SK-N-SH (cell line): ENCODE results near the gene ST6GALNAC2. TPM values are rescaled to one million over a fixed set of nuclear protein-coding genes. Genes with fewer than 3 reads are reported as not detected.

Source experiments
- CTCF ChIA-PET: fragments of 300-600, 350-600 bp; formaldehyde crosslinking; extraction: SDS; loops from one replicate; lab custom pipeline; 2021; lab: Yijun Ruan, JAX
- POLR2A ChIA-PET: fragments of 350-600 bp; sonication (Branson Sonifier 250); formaldehyde crosslinking; extraction: SDS; loops from one replicate; lab custom pipeline; 2020; ENCODE audit warnings: antibody characterized with exemption, inconsistent platforms; lab: Yijun Ruan, JAX
- DNase-seq: peaks from one replicate; pipeline ENCODE4 v3.0.0; 2012
- H2AFZ ChIP-seq: fragments of 200-600 bp; sonication (generic); 2 replicates; pipeline ENCODE4 v1.8.1; 2016; ENCODE audit warnings: antibody characterized with exemption, mild to moderate bottlenecking, low read depth
- H3F3A ChIP-seq: fragments of 200-600 bp; sonication (generic); replicated peaks from 2 replicates; pipeline ENCODE3; 2016; ENCODE audit warnings: antibody characterized with exemption, mild to moderate bottlenecking; ENCODE audit not compliant: insufficient read depth
- H3K27ac ChIP-seq, 2 experiments: fragments of 200-500 bp in 1 of 2; fragments of 200-600 bp in 1 of 2; sonication (Bioruptor generic) in 1 of 2; sonication (generic), shearing (Covaris generic) in 1 of 2; 2 replicates each; pipeline versions ENCODE4 v1.5.1 to v1.6.1; 2014 to 2016; ENCODE audit warnings: low read depth in 2 of 2, inconsistent platforms in 1 of 2, low read length in 1 of 2, mild to moderate bottlenecking in 1 of 2, mixed read lengths in 1 of 2
- H3K27me3 ChIP-seq: fragments of 200-600 bp; sonication (generic), shearing (Covaris generic); 2 replicates; pipeline ENCODE4 v1.6.1; 2016; ENCODE audit warnings: mixed run types; ENCODE audit not compliant: insufficient read depth
- H3K36me3 ChIP-seq, 2 experiments: fragments of 200-500 bp in 1 of 2; fragments of 200-600 bp in 1 of 2; sonication (Bioruptor generic) in 1 of 2; sonication (generic) in 1 of 2; replicated peaks in 1 of 2; 2 replicates each; pipeline versions ENCODE3 to v1.5.1; 2014 to 2016; ENCODE audit warnings: low read length in 1 of 2, mild to moderate bottlenecking in 1 of 2; ENCODE audit not compliant: insufficient read depth in 2 of 2, control insufficient read depth in 1 of 2
- H3K4me1 ChIP-seq, 2 experiments: fragments of 200-500 bp in 1 of 2; fragments of 200-600 bp in 1 of 2; sonication (Bioruptor generic) in 1 of 2; sonication (generic), shearing (Covaris generic) in 1 of 2; 2 replicates each; pipeline versions ENCODE4 v1.5.1 to v1.6.1; 2014 to 2016; ENCODE audit warnings: low read depth in 1 of 2, low read length in 1 of 2, mixed run types in 1 of 2; ENCODE audit not compliant: insufficient read depth in 2 of 2, control insufficient read depth in 1 of 2
- H3K4me2 ChIP-seq: fragments of 200-600 bp; sonication (generic), shearing (Covaris generic); 2 replicates; pipeline ENCODE4 v1.6.1; 2017; ENCODE audit warnings: mixed run types
- H3K4me3 ChIP-seq, 2 experiments: fragments of 200-500 bp in 1 of 2; fragments of 200-600 bp in 1 of 2; sonication (Bioruptor generic) in 1 of 2; sonication (generic), shearing (Covaris generic) in 1 of 2; 2 replicates each; pipeline versions ENCODE4 v1.5.1 to v1.8.1; 2014 to 2016; ENCODE audit warnings: low read depth in 2 of 2, inconsistent platforms in 1 of 2, low read length in 1 of 2, mild to moderate bottlenecking in 1 of 2, mixed read lengths in 1 of 2, moderate library complexity in 1 of 2
- H3K79me2 ChIP-seq: fragments of 200-600 bp; sonication (generic); 2 replicates; pipeline ENCODE4 v1.8.1; 2017; ENCODE audit warnings: mild to moderate bottlenecking; ENCODE audit not compliant: insufficient read depth
- H3K9ac ChIP-seq: fragments of 200-600 bp; sonication (generic); 2 replicates; pipeline ENCODE4 v1.6.1; 2017; ENCODE audit warnings: mixed run types
- H3K9me2 ChIP-seq: fragments of 200-600 bp; sonication (generic); 2 replicates; pipeline ENCODE4 v1.6.1; 2017; ENCODE audit warnings: mixed run types
- H3K9me3 ChIP-seq: fragments of 200-600 bp; sonication (generic); 2 replicates; pipeline ENCODE4 v1.6.1; 2017; ENCODE audit warnings: mixed run types, mild to moderate bottlenecking, moderate library complexity
- H4K20me1 ChIP-seq: fragments of 200-600 bp; sonication (generic); 2 replicates; pipeline ENCODE4 v1.6.1; 2017; ENCODE audit warnings: mild to moderate bottlenecking, mixed run types; ENCODE audit not compliant: insufficient read depth
- ELF1 ChIP-seq: IDR thresholded peaks from 2 replicates; pipeline ENCODE4 v1.4.0; 2012
- EP300 ChIP-seq, 2 experiments: IDR thresholded peaks; 2 replicates each; pipeline versions ENCODE4 v1.4.0 to v1.6.1; 2012; ENCODE audit warnings: borderline replicate concordance in 1 of 2, low read depth in 1 of 2, low read length in 1 of 2
- EZH2phosphoT487 ChIP-seq: fragments of 200-600 bp; sonication (generic); IDR thresholded peaks from 2 replicates; pipeline ENCODE4 v1.6.1; 2017; ENCODE audit warnings: low read depth, mixed run types, mild to moderate bottlenecking, antibody characterized with exemption, moderate library complexity, borderline replicate concordance
- FOXJ3 ChIP-seq: sonication (generic); formaldehyde crosslinking; IDR thresholded peaks from 2 replicates; pipeline ENCODE4 v1.5.1; 2020; ENCODE audit warnings: mild to moderate bottlenecking, missing genetic modification reagents
- MAX ChIP-seq: IDR thresholded peaks from 2 replicates; pipeline ENCODE4 v1.4.0; 2012; ENCODE audit warnings: low read depth
- MEF2A ChIP-seq: IDR thresholded peaks from 2 replicates; pipeline ENCODE4 v1.4.0; 2012; ENCODE audit warnings: low read depth, borderline replicate concordance
- NRF1 ChIP-seq: IDR thresholded peaks from 2 replicates; pipeline ENCODE4 v1.6.1; 2012; ENCODE audit warnings: low read depth, mild to moderate bottlenecking, low read length
- POLR2AphosphoS5 ChIP-seq: IDR thresholded peaks from 2 replicates; pipeline ENCODE4 v1.6.1; 2012; ENCODE audit warnings: low read depth, low read length
- RAD21 ChIP-seq: IDR thresholded peaks from 2 replicates; pipeline ENCODE4 v1.6.1; 2012; ENCODE audit warnings: mild to moderate bottlenecking, low read length
- RFX5 ChIP-seq: IDR thresholded peaks from 2 replicates; pipeline ENCODE4 v1.6.1; 2012; ENCODE audit warnings: mild to moderate bottlenecking, improper control_type of control experiment, low read length
- RXRA ChIP-seq: IDR thresholded peaks from 2 replicates; pipeline ENCODE4 v1.4.0; 2012; ENCODE audit warnings: low read depth, mild to moderate bottlenecking, borderline replicate concordance
- SIN3A ChIP-seq: IDR thresholded peaks from 2 replicates; pipeline ENCODE4 v1.6.1; 2012; ENCODE audit warnings: low read depth, mild to moderate bottlenecking, low read length, moderate library complexity, borderline replicate concordance
- TAF1 ChIP-seq: IDR thresholded peaks from 2 replicates; pipeline ENCODE4 v1.6.1; 2012; ENCODE audit warnings: low read depth, mild to moderate bottlenecking, low read length, moderate library complexity, borderline replicate concordance
- TEAD4 ChIP-seq: IDR thresholded peaks from 2 replicates; pipeline ENCODE4 v1.4.0; 2012; ENCODE audit warnings: mild to moderate bottlenecking, borderline replicate concordance; ENCODE audit not compliant: insufficient read depth
- USF1 ChIP-seq: IDR thresholded peaks from 2 replicates; pipeline ENCODE4 v1.4.0; 2012; ENCODE audit warnings: low read depth, borderline replicate concordance
- YY1 ChIP-seq: IDR thresholded peaks from 2 replicates; pipeline ENCODE4 v1.4.0; 2012; ENCODE audit warnings: low read depth, mild to moderate bottlenecking
- WGBS: methylation state at CpG from one replicate; pipeline ENCODE4 v1.1.6; 2017; ENCODE audit warnings: low lambda C conversion rate; 5-methylcytosine and 5-hydroxymethylcytosine counted together
- polyA plus RNA-seq, 3 experiments: library from polyadenylated mRNA; depleted of rRNA; stranded (reverse); fragments of >200 nt; gene quantifications; 2 replicates each; pipeline ENCODE4 v1.2.3, GENCODE V29; 2012
- TF ChIP-seq, protein P1 (sequence below): IDR thresholded peaks from 2 replicates; pipeline ENCODE4 v1.6.1; 2012; ENCODE audit warnings: mild to moderate bottlenecking, low read depth, low read length, moderate library complexity

Gene ST6GALNAC2
- polyA plus RNA-seq, 1 of the 3 experiments (the other 2 are of a cell fraction), result 0.94 TPM

DNA sequence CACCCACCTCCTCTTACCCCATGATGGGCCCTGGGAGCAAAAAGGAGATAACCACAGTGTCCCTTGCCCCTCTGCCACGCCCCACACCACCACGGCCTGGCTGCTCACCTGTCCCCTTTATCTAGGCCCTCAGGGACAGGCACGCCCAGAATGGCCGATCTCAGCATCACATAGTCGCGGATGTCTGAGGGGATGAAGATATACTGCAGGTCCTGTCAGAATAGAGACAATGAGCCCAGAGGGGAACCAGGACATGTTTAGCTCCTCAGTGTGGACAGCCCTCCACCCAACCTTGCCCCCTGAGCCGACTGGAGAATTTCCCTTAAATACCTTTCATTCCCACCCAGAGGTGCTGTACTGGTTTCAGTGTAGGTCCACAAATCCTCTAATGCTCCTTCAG is 15.2 kb downstream of the ST6GALNAC2 start:
- H3K4me3 ChIP-seq, result no peak overlapping the region
- H3K27me3 ChIP-seq, result no peaks in the 10 kb centered on the region
- ChIA-PET POLR2A (no interaction called here), CTCF (interaction anchor here (0.9 to 8.8 kb wide), 5 partner anchors 11 to 486 kb away, joined by 3 to 89 read pairs (median 4); no protein-coding TSS in a partner anchor)
- H4K20me1 ChIP-seq, result peaks cover 17% of the 10 kb centered on the region
- no peak for TF ChIP-seq RAD21
- TF ChIP-seq MEF2A, result no peak
- no peak for TF ChIP-seq TAF1
- TF ChIP-seq MAX, result no peak
- no peak for TF ChIP-seq EP300 (IDR thresholded peaks at IDR 0.05; ENCODE audit: borderline replicate concordance in 1 of 2, low read depth in 1 of 2, low read length in 1 of 2)
- no peak for TF ChIP-seq RXRA
- TF ChIP-seq FOXJ3 (CRISPR knock-in tag), result no peak
- no peak for TF ChIP-seq POLR2AphosphoS5
- TF ChIP-seq, protein P1, sequence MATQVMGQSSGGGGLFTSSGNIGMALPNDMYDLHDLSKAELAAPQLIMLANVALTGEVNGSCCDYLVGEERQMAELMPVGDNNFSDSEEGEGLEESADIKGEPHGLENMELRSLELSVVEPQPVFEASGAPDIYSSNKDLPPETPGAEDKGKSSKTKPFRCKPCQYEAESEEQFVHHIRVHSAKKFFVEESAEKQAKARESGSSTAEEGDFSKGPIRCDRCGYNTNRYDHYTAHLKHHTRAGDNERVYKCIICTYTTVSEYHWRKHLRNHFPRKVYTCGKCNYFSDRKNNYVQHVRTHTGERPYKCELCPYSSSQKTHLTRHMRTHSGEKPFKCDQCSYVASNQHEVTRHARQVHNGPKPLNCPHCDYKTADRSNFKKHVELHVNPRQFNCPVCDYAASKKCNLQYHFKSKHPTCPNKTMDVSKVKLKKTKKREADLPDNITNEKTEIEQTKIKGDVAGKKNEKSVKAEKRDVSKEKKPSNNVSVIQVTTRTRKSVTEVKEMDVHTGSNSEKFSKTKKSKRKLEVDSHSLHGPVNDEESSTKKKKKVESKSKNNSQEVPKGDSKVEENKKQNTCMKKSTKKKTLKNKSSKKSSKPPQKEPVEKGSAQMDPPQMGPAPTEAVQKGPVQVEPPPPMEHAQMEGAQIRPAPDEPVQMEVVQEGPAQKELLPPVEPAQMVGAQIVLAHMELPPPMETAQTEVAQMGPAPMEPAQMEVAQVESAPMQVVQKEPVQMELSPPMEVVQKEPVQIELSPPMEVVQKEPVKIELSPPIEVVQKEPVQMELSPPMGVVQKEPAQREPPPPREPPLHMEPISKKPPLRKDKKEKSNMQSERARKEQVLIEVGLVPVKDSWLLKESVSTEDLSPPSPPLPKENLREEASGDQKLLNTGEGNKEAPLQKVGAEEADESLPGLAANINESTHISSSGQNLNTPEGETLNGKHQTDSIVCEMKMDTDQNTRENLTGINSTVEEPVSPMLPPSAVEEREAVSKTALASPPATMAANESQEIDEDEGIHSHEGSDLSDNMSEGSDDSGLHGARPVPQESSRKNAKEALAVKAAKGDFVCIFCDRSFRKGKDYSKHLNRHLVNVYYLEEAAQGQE, result no peak
- TF ChIP-seq EZH2phosphoT487, result no peak
- no peak for TF ChIP-seq SIN3A
- no peak for TF ChIP-seq RFX5
- TF ChIP-seq NRF1, result no peak
- TF ChIP-seq YY1, result no peak
- no peak for TF ChIP-seq ELF1
- TF ChIP-seq TEAD4, result no peak
- TF ChIP-seq USF1, result no peak
- peaks cover 19% of the 10 kb centered on the region for H3F3A ChIP-seq
- no peak overlapping the region for H3K4me2 ChIP-seq
- no peak overlapping the region for H3K9ac ChIP-seq
- no peak overlapping the region for H2AFZ ChIP-seq
- peaks cover 3% of the 10 kb centered on the region; the same call in 1 of the 2 replicates for H3K79me2 ChIP-seq
- H3K36me3 ChIP-seq, result peaks cover 3 to 13% of the 10 kb centered on the region in 2 experiments
- H3K9me3 ChIP-seq, result no peaks in the 10 kb centered on the region
- WGBS, result 91% methylated on average over 7 of the region's 7 CpGs
- no peak overlapping the region for H3K27ac ChIP-seq
- peaks cover 0 to 5% of the 10 kb centered on the region in 2 experiments; a peak in 1 of 4 replicates for H3K4me1 ChIP-seq
- H3K9me2 ChIP-seq, result no peaks in the 10 kb centered on the region
- peak; percentile 28 for DNase-seq
